Lung (tissue), 12 donors: ENCODE results near the gene KIAA1958. TPM values are rescaled to one million over a fixed set of nuclear protein-coding genes. Genes with fewer than 3 reads are reported as not detected.

Experiments
- ATAC-seq: fragments of 200-7000 bp; cut with Tn5 transposase; one replicate; pipeline ENCODE4 v1.9.1; 2020; ENCODE audit warnings: moderate number of reproducible peaks; ENCODE audit not compliant: insufficient read depth, low FRiP score
- DNase-seq, 3 donors: peaks; one replicate each; pipeline ENCODE4 v3.0.0-alpha.2; 2013 to 2017
- H3K27ac ChIP-seq, 2 donors: one replicate each; pipeline ENCODE4 v1.5.1; 2013; ENCODE audit warnings: mild to moderate bottlenecking in 2 of 2, moderate library complexity in 2 of 2, control low read depth in 1 of 2, inconsistent platforms in 1 of 2, low read depth in 1 of 2, low read length in 1 of 2
- H3K27me3 ChIP-seq, 3 donors: one replicate each; pipeline ENCODE4 v1.5.1; 2013; ENCODE audit warnings: low read length in 2 of 3; ENCODE audit not compliant: control insufficient read depth in 3 of 3, insufficient read depth in 3 of 3
- H3K36me3 ChIP-seq, 4 donors: one replicate each; pipeline ENCODE4 v1.5.1; 2013; ENCODE audit warnings: low read length in 4 of 4, mild to moderate bottlenecking in 1 of 4, moderate library complexity in 1 of 4; ENCODE audit not compliant: control insufficient read depth in 4 of 4, insufficient read depth in 4 of 4
- H3K4me1 ChIP-seq, 5 donors: one replicate each; pipeline ENCODE4 v1.5.1; 2013; ENCODE audit warnings: low read length in 5 of 5, mild to moderate bottlenecking in 2 of 5, moderate library complexity in 1 of 5; ENCODE audit not compliant: control insufficient read depth in 5 of 5, insufficient read depth in 5 of 5
- H3K4me3 ChIP-seq: one replicate; pipeline ENCODE4 v1.5.1; 2013; ENCODE audit warnings: mild to moderate bottlenecking, control low read depth, moderate library complexity
- H3K9ac ChIP-seq, 2 donors: one replicate each; pipeline ENCODE4 v1.5.1; 2013; ENCODE audit warnings: low read length in 2 of 2, control low read depth in 1 of 2; ENCODE audit not compliant: insufficient read depth in 1 of 2
- H3K9me3 ChIP-seq, 4 donors: one replicate each; pipeline ENCODE4 v1.5.1; 2013; ENCODE audit warnings: low read length in 3 of 4, mild to moderate bottlenecking in 1 of 4, moderate library complexity in 1 of 4; ENCODE audit not compliant: control insufficient read depth in 4 of 4, insufficient read depth in 3 of 4
- WGBS, 2 donors: extraction: QIAGEN DNeasy Blood & Tissue Kit; methylation state at CpG; one replicate each; pipeline ENCODE4 v1.1.7; 2013; 5-methylcytosine and 5-hydroxymethylcytosine counted together
- polyA plus RNA-seq, 2 donors: library from polyadenylated mRNA; stranded (reverse); fragments of 200-250 nt; gene quantifications; one replicate each; pipeline ENCODE4 v1.2.1, GENCODE V29; 2013
- total RNA-seq, 2 donors: library from RNA; depleted of rRNA in 1 of 2; stranded (reverse); fragments of >200 nt in 1 of 2; gene quantifications; one replicate each; pipeline ENCODE4 v1.2.1, GENCODE V29; 2014 to 2021
- TF ChIP-seq, protein P1 (sequence below): IDR thresholded peaks from 2 replicates; pipeline ENCODE4 v1.5.1; 2012; ENCODE audit warnings: mild to moderate bottlenecking; ENCODE audit errors: control extremely low read depth, extremely low read depth
- donor health status: control.
- donor health status: control.
- donor health status: Bipolar disorder and iron deficiency.
- donor health status: healthy.
- donor health status: DM: yes; HTN: yes; CAD: no.

Gene KIAA1958
- total and polyA plus RNA-seq, 4 donors, result 2.0 to 24.0 (median 6.8) TPM

DNA sequence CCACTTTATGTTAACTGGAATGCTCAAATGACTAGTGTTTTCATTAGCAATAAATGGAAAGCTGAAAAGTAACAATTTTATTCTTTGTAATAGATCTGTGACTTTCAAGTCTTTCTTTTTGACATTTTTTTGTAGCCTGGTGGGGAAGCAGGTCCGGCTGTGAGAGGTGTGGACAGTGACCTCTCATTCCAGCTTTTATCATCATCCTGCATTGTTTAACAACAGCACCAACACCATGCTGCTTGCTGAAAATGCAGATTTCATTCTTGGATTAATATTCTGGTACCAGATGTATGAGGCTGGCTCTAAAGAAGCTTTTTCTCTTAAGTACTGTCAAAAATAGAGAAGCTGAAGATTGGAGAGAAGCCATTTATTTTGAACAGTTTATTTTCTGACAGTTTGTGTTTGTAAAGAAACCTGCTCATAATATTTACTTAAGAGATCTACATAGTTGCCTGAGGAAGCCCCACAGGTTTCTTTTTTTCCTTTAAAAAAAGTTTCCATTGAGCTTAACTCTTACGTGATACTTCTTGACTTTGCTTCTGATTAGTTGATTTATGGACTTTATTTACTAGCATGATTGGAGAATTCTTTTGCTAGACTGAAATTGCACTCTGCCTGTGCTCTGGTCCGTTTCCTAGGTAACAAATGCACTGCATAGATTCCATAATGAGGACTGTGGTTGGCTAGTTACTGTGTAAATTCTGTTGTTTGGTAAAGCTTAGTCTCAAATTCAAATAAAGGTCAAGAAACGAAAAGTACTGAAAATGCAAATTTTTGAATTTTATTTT, 3.4 kb downstream of the KIAA1958 start:
- peak in 1 of 3 donors; percentile 58 for DNase-seq
- TF ChIP-seq, protein P1, sequence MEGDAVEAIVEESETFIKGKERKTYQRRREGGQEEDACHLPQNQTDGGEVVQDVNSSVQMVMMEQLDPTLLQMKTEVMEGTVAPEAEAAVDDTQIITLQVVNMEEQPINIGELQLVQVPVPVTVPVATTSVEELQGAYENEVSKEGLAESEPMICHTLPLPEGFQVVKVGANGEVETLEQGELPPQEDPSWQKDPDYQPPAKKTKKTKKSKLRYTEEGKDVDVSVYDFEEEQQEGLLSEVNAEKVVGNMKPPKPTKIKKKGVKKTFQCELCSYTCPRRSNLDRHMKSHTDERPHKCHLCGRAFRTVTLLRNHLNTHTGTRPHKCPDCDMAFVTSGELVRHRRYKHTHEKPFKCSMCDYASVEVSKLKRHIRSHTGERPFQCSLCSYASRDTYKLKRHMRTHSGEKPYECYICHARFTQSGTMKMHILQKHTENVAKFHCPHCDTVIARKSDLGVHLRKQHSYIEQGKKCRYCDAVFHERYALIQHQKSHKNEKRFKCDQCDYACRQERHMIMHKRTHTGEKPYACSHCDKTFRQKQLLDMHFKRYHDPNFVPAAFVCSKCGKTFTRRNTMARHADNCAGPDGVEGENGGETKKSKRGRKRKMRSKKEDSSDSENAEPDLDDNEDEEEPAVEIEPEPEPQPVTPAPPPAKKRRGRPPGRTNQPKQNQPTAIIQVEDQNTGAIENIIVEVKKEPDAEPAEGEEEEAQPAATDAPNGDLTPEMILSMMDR, result no peak
- WGBS, 2 donors, result 76 to 83% methylated on average over 4 of the region's 4 CpGs

DNA sequence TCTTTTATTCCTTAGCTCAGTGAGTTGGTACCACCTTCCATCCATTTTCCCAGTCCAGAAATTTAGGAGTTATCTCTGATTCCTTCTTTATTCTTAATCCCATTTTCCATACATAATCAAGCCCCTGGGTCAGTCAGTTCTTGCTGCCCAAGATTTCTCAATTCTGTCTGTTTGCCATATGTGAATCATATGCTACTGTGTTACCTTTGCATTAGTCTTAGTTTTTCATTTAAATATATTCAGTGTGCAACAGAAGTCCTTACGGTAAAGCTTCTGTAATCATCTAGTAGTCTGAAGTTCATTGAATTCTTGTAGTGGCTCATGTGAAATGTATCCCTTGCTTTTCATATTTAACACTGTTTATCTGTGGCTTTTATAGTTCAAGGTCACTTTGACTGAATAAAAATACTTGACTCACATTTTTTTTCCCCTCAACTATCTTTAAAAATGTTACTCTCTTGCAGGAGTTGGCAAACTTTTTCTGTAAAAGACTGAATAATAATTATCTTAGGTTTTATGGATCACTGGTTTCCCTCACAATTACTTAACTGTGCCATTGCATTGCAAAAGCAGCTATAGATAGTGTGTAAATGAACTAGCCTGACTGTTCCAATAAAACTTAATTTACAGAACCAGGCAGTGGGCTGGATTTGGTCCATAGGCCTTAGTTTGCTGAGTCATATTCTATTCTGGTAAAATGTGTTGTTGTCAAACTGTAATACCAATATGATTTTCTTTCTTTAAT, 6.9 kb downstream of the KIAA1958 start:
- H3K36me3 ChIP-seq, result peaks cover 0 to 9% (median 5%) of the 10 kb centered on the region in 4 donors
- no peak overlapping the region for H3K9ac ChIP-seq
- 94 to 98% methylated on average over 1 of the region's 1 CpG for WGBS, 2 donors
- H3K4me1 ChIP-seq, result peaks cover 0 to 32% (median 0%) of the 10 kb centered on the region in 5 donors
- ATAC-seq (no peak), DNase-seq (no peak)
- H3K9me3 ChIP-seq, result peaks cover 0 to 14% (median 2%) of the 10 kb centered on the region in 4 donors
- no peak overlapping the region for H3K27ac ChIP-seq
- H3K27me3 ChIP-seq, result no peaks in the 10 kb centered on the region
- H3K4me3 ChIP-seq, result no peak overlapping the region
- TF ChIP-seq, protein P1, result no peak

More for the DNA sequence above, 3.4 kb downstream of the KIAA1958 start:
- no peak for ATAC-seq
- Histone ChIP-seq H3K27me3 (no peaks in the 10 kb centered on the region), H3K4me3 (no peak overlapping the region), H3K36me3 (peaks cover 0 to 9% (median 5%) of the 10 kb centered on the region in 4 donors), H3K4me1 (peaks cover 0 to 31% (median 3%) of the 10 kb centered on the region in 5 donors), H3K9me3 (peaks cover 0 to 10% (median 2%) of the 10 kb centered on the region in 4 donors), H3K27ac (no peak overlapping the region), H3K9ac (no peak overlapping the region)

DNA sequence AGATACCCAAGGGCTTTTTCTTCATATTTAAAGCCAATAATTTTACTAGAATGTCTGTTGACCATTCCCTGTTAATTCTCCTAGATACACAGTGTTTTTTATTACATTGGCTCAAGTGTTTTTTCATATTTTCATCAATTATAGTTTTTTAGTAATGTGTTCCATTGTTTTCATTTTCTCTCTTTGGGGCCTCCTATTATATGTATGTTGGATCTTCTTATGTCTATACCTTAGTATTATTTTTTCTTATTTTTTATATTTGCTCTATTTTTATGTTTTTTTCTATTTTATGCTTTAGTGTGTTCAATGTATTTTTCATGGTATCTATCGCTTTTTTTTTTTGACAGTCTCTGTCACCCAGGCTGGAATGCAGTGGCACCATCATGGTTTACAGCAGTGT, 7.5 kb downstream of the KIAA1958 start:
- Histone ChIP-seq H3K27me3 (no peaks in the 10 kb centered on the region), H3K36me3 (peaks cover 0 to 9% (median 5%) of the 10 kb centered on the region in 4 donors)
- TF ChIP-seq, protein P1, result no peak

More for the DNA sequence above, 7.5 kb downstream of the KIAA1958 start:
- ATAC-seq, result no peak
- 98 to 100% methylated on average over 1 of the region's 1 CpG for WGBS, 2 donors
- no peak overlapping the region for H3K27ac ChIP-seq
- H3K9ac ChIP-seq, result no peak overlapping the region
- peaks cover 0 to 14% (median 2%) of the 10 kb centered on the region in 4 donors for H3K9me3 ChIP-seq
- peaks cover 0 to 27% (median 0%) of the 10 kb centered on the region in 5 donors for H3K4me1 ChIP-seq
- H3K4me3 ChIP-seq, result no peak overlapping the region
- DNase-seq, result no peak
